Amygdala (tissue), 56 donors: ENCODE measurements around the gene L3MBTL4.
A peak's percentile ranks its signal among the peaks of the same experiment; 100 is the strongest.
"Not testable (repeated sequence)": the region's sequence is repeated elsewhere in the genome, so short reads cannot be mapped to it uniquely, and the experiment has no call there.

Experiments used
- DNase-seq, 56 donors: peaks; one replicate each; lab custom pipeline; 2025; lab: John Stamatoyannopoulos, UW

Gene L3MBTL4

GRCh38 chr18:6323319-6323889 is 91.3 kb downstream of the L3MBTL4 start:
- DNase-seq, result no peak

- no peak for DNase-seq
Measured at GRCh38 chr18:6315517-6316331, 99.0 kb downstream of the L3MBTL4 start.

GRCh38 chr18:6313415-6313814 is 101.3 kb downstream of the L3MBTL4 start:
- no peak for DNase-seq

- DNase-seq, result no peak
Measured at GRCh38 chr18:6311456-6312215, 103.1 kb downstream of the L3MBTL4 start.

GRCh38 chr18:6310714-6311113 is 104.0 kb downstream of the L3MBTL4 start:
- DNase-seq, result no peak

- no peak for DNase-seq
Measured at GRCh38 chr18:6297875-6298274, 116.8 kb downstream of the L3MBTL4 start.

GRCh38 chr18:6294148-6294784 is 120.4 kb downstream of the L3MBTL4 start:
- peak in 3 of 56 donors; percentile 1 to 35 (median 3) for DNase-seq

GRCh38 chr18:6289843-6290242 is 124.9 kb downstream of the L3MBTL4 start:
- DNase-seq, result no peak

GRCh38 chr18:6286585-6286984 is 128.1 kb downstream of the L3MBTL4 start:
- no peak for DNase-seq

- no peak for DNase-seq
Measured at GRCh38 chr18:6284761-6285160, 129.9 kb downstream of the L3MBTL4 start.

- DNase-seq, result no peak
Measured at GRCh38 chr18:6284300-6284699, 130.4 kb downstream of the L3MBTL4 start.

- DNase-seq, result peak in 2 of 56 donors; percentile 12 to 18
Measured at GRCh38 chr18:6281874-6282273, 132.8 kb downstream of the L3MBTL4 start.

- DNase-seq, result no peak
Measured at GRCh38 chr18:6280211-6280743, 134.4 kb downstream of the L3MBTL4 start.

GRCh38 chr18:6279308-6279707 is 135.4 kb downstream of the L3MBTL4 start:
- DNase-seq, result no peak

- no peak for DNase-seq
Measured at GRCh38 chr18:6273423-6273822, 141.3 kb downstream of the L3MBTL4 start.

GRCh38 chr18:6272144-6272543 is 142.6 kb downstream of the L3MBTL4 start:
- not testable (repeated sequence) for DNase-seq

GRCh38 chr18:6271585-6271984 is 143.1 kb downstream of the L3MBTL4 start:
- no peak for DNase-seq

GRCh38 chr18:6270771-6271216 is 143.9 kb downstream of the L3MBTL4 start:
- no peak for DNase-seq

GRCh38 chr18:6269660-6270332 is 144.9 kb downstream of the L3MBTL4 start:
- DNase-seq, result no peak

- no peak for DNase-seq
Measured at GRCh38 chr18:6266212-6266611, 148.5 kb downstream of the L3MBTL4 start.
